GM19238 (cell line): Measurements from ENCODE around the gene YTHDF1.
"Not testable (repeated sequence)": the region's sequence is repeated elsewhere in the genome, so short reads cannot be mapped to it uniquely, and the experiment has no call there.

ENCODE experiments used
- DNase-seq: peaks from one replicate; pipeline ENCODE4 v3.0.0; 2011; ENCODE audit warnings: low spot score; ENCODE audit not compliant: insufficient read length

Gene YTHDF1

DNA sequence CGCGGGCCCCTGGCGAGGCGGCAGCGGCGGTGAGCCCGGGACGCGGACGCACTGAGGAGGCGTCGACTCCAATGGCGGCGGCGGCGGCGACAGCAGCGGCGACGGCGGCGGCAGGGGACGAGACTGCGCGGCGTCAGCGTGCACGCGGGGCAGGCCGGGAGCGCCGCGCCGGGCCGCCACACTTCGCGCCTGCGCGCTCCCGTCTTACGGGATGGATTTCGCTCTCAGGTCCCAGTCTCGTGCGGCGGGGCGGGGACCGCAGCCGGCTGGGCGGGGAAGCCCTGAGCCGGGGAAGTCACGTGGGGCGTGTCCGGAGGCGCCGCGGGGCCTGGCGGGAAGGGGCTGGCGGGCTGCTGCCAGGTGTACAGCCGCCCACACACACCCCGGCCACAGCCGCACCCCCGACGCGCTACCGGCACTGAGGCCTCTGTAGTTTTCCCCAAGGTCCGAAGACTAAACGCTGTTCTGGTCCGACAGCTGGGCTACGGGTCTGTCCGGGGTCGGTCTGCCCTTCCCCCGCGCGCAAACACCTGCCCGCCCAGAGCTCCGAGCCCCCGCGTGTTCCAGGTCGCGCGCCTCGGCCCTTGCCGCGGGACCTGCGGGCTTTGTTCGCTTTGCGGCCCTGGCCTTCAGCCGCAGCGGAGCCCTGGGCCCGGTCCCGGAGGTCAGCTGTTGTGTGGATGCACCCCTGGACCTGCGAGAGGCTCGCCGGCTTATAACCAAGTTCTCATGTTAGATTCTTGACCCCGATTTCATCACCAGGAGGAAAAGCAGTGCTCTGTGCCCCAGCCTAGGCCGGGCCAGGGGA, at the start of gene YTHDF1:
TSS of gene YTHDF1 (minus strand) at position 91 of the 808 bp plus-strand sequence. CDS start 239 bp downstream, outside the sequence.
- DNase-seq = peak; percentile 99

DNA sequence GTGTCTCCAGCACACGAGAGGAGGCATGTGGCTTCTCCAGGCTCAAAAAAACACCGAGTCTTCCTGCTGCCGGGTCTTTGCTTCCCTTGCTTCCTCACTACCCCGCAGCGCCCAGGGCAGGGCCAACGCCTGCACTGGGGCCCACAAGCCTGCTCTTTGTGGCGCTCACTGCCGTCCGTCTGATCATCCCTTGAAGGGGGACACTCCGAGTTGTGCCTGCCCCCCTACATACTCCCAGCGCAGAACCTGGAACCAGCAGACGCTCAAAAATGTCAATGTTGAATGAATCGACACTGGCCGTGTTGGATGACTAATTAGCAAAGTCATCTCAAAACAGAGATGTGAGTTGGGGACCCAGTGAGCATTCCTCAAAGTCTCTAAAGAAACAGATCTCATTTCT, 48.6 kb upstream of the YTHDF1 start:
- no peak for DNase-seq

DNA sequence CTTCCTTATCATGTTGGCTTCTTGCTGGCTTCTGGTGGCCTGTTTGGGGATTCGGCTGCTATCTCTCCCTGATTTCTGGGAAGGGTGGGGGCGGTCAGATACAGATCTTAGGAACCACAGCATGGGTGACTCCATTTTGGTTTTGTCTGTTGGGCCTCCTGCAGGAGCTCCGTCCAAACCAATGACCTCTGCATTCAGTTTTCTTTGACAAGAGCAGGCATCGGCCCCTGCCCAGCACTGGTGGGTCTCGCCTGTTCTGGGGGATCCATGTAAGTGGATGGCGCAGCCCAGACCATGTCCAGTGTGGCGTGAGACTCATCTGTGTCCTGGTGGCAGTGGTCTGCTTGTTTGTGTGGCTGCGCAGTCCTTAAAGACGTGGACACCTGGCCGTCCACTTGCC, 48.1 kb upstream of the YTHDF1 start:
- DNase-seq = no peak

DNA sequence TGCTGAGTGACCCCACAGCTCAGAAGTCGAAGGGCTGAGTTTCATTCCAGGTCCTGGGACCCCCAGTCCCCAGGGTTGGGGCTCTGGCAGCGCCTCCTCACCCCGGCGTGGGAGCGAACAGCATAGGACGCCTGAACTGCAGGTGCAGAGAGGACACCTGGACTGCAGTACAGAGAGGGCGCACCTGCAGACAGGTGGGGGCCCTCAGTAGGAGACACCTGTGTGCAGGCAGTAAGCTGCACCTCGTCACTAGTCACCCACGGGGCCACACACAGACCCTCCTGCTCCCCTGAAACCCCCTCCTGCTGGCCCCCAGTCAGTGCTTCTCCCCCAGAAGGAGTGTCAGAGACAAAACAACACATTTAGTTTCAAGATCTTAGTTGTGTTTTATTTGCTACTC, 46.9 kb upstream of the YTHDF1 start:
- DNase-seq = no peak

DNA sequence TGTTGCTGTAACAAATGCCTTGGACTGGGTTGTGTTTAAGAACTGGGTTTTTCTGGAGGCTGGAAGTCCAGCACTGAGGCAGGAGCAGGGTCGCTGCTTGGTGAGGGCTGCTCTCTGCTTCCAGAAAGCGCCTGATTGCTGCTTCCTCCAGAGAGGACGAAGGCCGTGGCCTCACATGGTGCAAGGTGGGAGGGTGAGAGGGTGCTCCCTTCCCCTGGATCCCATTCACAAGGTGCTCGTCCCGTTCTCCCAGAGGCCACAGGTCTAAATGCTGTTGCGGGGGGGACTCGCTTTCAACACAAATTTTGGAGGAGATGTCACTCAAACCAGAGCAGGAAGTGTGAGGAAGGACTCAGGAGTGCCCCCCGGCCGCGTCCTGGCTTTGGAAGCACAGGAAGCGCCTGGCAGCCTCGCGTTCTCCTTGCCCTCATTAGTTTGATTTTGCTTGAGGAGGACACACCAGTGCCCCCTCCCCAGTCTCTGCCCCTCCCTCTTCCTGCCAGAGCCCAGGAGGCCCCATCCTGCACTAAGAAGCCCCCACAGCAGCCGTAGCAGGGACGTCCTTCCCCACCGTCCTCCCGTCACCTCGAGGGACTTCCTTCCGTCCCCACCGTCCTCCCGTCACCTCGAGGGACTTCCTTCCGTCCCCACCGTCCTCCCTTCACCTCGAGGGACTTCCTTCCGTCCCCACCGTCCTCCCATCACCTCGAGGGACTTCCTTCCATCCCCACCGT, 46.0 kb upstream of the YTHDF1 start:
- no peak for DNase-seq

DNA sequence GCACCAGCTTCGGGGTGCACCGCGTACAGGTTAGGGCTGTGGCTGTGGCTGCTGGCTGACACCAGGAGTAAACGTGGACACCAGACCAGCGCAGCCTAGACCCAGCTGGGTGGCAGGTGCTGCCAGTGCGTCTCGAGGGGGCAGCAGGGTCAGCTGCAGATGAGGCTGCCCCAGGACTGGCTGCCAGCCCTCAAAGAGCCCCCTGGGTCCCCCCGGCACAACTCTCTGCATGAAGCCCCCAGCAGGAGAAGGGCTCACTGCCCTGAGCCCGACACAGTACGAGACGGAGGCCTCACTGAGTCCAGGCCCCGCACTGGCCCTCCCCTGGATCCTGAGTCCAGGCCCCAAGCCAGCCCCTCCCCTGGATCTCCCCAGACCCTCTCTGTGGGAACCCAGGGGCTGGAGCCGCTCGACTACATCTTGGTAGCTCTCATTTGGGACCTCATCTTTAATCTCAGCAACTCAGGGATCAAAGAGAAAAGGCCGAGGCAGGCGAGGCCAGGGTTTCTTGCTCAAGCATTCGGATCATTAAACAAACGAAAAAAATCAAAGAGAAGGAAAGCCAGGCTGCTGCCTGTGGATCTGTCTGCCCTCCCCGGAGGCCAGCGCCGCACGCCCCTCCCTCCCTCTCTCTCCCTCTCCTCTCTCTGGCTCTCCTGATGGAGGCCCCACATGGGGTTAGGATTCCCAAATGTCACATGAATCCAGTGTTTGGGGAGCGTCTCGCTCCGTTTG, 45.3 kb upstream of the YTHDF1 start:
- DNase-seq = no peak

DNA sequence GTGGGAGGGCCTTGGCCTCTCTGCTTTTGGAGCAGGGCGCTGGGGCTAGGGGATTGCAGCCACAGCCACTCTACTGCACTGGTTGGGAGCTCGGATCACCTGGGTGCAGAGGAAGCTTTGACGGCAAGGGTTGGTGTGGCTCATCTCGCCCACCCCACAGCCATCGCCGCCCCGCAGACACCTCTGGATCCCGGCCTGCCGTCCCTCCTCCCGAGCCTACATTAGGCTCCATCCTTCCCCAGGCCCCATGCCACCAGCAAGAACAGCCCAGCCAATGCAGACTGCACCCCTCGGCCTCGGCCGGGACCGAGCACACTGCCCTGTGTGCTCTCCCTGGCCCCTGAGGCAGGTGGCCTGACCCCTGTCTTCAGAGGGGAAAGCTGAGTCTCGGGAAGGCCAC, 44.6 kb upstream of the YTHDF1 start:
- no peak for DNase-seq

DNA sequence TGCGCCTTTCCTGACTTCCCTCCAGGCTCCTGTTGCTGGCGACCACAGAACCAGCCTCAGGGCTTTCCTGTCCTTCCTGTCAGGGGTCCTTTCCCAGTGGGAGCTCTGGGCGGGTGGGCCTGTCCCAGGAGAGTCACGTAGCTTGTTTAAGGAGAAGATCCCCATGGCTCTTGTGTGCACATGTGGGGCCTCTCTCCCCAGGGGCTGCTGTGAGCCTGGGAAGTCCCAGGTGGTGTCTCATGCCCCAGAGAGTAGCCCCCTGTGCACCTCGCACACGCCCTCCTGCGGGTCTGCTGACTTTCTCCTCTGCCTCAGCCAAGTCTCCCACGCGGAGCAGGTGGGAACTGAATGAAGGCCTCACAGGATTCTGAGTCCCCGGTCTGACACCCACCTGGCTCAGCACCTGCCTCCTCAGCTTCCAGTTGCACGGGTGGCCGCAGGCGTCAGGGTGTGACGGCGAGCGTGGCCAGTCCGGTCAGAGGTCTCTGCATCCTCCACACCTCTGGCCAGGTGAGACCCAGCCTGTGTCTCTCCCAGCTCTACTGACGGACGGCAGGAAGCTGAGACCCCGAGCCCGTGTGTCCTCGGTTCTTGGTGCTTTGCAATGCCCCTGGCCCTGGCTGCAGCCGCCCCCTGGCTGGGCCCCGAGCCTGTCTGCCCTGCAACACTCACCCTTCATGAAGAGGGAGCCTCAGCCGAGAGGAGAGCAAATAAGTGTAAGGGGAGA, 44.0 kb upstream of the YTHDF1 start:
- no peak for DNase-seq

DNA sequence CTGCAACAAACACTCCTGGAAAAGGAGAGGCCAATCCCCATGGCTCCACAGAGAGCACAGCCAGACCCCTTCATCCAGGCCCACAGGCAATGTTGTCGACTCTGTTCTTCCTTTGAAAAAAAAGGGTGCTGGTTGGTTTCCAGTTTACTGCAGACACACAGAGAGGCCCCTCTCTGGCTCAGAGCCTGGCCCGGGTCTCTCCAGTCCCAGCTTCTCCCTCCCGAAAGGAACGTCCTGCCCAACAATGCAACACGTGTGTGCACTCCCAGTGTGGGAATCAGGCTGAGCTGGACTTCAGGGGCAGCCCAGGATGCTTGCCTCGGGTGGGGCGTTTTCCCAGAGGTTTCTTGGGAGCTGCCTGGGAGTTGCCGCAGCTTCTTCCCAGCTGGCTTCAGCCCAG, 42.9 kb upstream of the YTHDF1 start:
- no peak for DNase-seq

DNA sequence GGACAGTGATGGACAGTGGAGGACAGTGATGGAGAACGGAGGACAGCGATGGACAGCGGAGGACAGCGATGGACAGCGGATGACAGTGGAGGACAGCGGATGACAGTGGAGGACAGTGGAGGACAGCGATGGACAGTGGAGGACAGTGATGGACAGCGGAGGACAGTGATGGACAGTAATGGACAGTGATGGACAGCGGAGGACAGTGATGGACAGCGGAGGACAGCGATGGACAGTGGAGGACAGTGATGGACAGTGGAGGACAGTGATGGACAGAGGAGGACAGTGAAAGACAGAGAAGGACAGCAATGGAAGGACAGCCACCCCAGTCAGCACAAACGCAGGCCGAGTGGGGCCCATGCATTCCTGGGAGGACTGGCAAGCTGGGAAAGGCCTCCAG, 41.7 kb upstream of the YTHDF1 start:
- no peak for DNase-seq

DNA sequence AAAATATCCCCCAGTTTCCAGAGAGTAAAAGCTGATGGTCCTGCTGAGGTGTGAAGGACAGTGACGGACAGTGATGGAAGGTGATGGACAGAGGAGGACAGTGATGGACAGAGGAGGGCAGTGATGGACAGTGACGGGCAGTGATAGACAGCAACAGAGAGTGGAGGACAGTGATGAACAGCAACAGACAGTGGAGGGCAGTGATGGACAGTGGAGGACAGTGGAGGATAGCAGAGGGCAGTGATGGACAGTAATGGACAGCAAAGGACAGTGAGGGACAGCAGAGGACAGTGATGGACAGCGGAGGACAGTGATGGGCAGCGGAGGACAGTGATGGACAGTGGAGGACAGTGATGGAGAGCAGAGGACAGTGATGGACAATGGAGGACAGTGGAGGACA, 41.0 kb upstream of the YTHDF1 start:
- no peak for DNase-seq

DNA sequence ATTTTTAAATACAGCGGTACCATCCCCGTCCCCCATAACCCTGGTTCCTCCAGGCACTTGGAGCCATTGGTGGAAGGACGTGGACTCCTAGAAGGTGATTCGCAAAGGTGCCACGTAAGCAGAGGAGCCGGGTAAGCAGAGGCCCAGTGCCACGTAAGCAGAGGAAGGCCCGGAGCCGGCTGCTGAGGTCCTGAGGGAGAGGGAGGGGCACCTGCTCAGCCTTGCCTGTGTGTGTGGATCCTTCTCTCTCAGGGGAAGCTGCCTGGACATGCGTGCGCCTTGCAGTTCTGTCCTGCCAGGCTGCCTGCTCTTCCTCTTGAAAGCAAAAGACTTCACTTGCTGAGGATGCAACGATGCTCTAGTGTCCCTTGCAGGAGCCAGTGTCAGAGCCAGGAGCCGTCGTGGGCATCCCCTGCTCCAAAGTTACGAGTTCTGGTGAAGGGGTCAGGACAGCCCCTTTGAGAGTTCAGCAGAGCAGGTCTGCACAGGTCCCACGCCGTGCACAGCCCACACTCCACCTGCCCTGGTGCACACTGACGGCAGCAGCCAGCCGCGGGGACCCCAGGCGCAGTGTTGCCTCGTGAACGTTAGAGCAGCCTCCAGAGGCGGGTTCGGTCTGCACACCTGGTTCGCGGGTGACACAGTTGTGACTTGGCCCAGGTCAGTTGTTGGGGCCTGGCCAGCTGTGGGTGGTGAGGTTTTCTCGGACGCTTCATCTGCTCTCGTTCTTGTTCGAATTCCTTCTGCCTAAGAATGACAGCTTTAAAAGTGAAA, 40.2 kb upstream of the YTHDF1 start:
- DNase-seq = no peak

DNA sequence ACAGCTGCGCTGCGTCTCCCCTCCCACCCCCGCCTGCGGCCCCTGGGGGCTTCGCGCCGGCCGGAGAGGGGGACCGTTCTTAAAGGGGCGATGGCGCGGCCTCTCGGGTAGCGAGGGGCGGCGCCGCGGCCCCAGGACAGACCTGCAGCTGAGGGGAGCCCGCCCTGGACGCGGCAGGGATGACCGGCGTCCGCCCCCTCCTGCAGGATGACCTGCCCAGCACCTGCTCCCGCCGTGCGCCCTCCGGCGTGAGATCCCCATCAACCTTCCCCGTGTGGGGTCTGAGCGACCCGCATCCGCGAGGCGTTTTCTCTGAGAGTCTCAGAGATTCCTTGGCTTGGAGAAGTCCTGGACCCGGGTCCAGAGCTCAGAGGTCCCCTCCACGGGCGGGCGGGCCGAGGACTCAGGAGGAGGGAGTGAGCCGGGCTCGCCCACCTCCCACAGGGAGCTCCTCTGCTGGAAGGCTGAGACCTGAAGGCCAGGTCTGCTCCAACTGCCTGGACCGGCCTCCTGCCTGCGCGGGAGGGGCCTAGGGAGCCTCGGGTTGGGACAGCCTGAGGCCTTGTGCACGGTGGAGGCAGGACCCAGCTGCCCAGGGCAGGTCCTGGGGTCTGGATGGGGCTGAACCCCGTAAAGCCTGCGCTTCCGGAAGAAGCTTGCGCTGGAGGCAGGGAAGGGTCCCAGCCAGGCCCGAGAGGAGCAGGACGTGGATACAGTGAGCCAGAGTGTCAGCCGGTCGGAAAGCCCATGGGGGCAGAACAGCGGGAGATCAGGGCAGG, 38.9 kb upstream of the YTHDF1 start:
- DNase-seq = no peak

DNA sequence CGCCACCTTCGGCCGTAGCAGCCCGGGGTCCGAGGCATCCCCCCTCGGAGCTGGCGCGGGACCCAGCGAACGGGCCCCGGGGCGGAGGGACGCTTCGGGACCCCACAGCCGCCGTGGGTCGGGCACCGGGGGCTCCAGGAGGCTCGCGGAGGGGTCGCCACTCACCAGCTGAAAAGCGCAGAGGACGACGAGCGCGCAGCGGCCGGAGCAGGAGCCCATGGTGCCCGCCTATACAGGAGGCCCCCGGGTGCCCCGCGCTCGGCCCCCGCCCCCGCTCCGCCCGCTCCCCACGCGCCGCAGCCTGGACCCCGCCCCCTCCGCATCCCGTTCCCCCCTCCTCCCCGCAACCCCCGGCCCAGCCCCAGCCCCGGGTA, 38.3 kb upstream of the YTHDF1 start, which contains the start of gene NKAIN4:
TSS of gene NKAIN4 (minus strand) at position 232 of the 374 bp plus-strand sequence. CDS start at position 219, 13 bp downstream.
- no peak for DNase-seq

DNA sequence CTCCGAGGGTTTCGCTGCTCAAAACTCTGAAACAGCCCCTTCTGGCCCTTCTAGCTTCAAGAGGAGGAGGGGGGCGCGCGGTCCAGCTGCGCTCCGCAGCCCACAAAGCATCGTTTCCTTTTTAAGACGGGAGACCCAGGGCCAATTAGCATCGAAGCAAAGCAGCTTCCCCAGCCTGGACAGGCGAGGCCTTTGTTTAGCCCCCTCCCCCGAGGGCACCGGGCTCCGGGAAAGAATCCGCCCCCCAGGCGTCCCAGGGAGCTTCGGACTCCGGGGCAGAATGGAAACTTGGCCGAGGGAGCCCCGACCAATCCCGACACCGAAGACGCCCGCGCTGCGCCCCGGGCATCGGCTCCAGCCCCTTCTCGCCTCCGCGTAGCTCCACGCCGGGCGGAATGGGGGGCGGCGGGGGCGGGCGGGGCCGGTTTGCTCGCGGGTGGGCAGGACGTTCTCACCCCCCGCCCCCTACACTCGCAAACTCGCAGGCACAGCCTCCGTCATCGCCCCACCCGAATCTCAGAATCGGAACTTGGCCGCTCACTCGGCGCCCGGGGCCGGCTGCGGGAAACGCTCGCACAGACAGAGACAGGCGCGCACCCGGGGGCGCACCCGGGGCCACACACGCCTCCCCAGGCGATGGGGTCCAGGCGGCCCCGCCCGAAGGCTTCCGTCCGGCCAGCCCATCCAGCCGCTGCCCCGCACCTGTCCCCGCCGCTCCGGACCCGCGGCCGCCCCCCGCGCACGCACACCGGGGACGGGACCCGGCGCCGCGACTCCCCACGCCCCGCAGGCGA, 37.7 kb upstream of the YTHDF1 start:
- no peak for DNase-seq

DNA sequence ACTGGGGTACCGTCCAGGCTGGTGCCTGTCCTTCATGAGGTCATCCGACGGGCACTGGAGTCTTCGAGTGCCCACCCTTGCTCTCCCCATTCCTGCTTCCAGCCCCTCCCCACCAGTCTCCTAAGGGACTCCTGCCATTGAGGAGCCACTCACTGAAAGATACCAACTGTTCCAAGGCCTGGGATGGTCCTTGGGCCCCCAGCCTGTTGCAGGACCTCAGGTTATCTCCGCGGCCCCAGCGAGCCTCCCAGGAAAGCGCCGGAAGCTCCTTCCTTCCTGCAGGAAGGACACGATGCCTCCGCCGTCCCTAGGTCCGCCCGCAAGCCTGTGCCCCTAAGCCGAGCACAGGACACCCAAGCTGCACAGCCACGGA, 37.1 kb upstream of the YTHDF1 start:
- DNase-seq = no peak

DNA sequence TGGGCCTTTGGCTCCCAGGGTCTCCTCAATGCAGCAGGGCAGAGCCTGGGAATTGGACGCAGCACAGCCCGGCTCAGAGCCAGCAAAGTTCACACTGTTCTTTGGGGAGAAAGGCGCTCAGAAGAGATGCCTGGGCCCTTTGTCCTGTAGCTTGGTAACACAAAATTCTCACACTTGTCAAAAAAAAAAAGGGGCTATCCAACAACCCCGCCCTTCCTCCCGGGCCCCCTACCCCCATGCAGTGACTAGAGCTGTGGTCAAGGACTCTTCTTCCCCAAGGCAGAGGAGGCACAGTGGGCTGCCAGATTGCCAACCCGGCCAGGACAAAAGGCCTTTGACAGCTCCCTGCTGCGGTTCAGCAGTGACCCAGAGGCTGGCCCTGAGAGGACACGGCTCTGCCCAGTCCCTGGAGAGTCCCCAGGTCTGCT, 36.4 kb upstream of the YTHDF1 start:
- no peak for DNase-seq

DNA sequence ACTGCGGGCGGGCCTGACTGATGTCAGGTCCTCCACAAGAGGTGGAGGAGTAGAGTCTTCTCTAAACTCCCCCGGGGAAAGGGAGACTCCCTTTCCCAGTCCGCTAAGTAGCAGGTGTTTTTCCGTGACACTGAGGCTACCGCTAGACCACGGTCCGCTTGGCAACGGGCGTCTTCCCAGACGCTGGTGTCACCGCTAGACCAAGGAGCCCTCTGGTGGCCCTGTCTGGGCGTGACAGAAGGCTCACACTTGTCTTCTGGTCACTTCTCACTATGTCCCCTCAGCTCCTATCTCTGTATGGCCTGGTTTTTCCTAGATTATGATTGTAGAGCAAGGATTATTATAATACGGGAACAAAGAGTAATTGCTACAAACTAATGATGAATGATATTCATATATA, 35.4 kb upstream of the YTHDF1 start:
- not testable (repeated sequence) for DNase-seq

DNA sequence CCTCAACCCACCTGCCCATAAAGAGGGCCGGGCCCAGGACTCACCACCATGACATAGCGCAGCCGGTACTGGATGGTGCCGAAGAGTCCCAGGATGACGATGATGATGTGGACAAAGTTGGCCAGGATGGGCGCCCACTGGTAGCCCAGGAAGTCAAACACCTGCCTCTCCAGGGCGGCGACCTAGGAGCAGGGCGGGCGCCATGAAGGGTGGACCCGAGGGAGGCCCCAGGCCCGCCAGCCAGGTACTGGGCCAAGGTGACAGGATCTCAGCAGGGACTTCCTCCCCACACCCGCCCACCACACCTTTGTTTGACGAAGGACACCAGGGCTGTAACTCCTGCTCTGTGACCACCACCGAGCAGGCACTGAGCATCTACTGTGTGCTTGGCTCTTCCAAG, 34.0 kb upstream of the YTHDF1 start:
- DNase-seq = no peak
